ENCODE measurements around the gene PNKD. TPM values are rescaled to one million over a fixed set of nuclear protein-coding genes. Genes with fewer than 3 reads are reported as not detected.

The PNKD gene
- total RNA-seq, 2 donors from 2014 or later = 103 to 145 TPM

- H3K27me3 ChIP-seq (replicated peaks; ENCODE audit: insufficient read depth) = no peaks in the 10 kb centered on the region
- no peak overlapping the region for H3K4me3 ChIP-seq
- no peak overlapping the region for H3K27ac ChIP-seq
- intact Hi-C loops (cut with DNase I) = no loop called here
- no peaks in the 10 kb centered on the region for H3K36me3 ChIP-seq
- H3K9me3 ChIP-seq = no peaks in the 10 kb centered on the region
- no peak for DNase-seq (ENCODE audit: low spot score)
- no peak for TF ChIP-seq POLR2A (IDR thresholded peaks at IDR 0.05)
- no peak for TF ChIP-seq POLR2AphosphoS5 (IDR thresholded peaks at IDR 0.05)
- TF ChIP-seq CTCF (IDR thresholded peaks at IDR 0.05) = no peak
- WGBS = 95% methylated on average over 5 of the region's 5 CpGs
- peaks cover 3% of the 10 kb centered on the region for H3K4me1 ChIP-seq (replicated peaks)
Measured at GRCh38 chr2:218392459-218392858, 122.1 kb downstream of the PNKD start.

- TF ChIP-seq POLR2A (IDR thresholded peaks at IDR 0.05) (no peak), POLR2AphosphoS5 (IDR thresholded peaks at IDR 0.05) (no peak), CTCF (IDR thresholded peaks at IDR 0.05) (no peak)
- Histone ChIP-seq H3K27ac (no peak overlapping the region), H3K36me3 (no peaks in the 10 kb centered on the region), H3K27me3 (replicated peaks; ENCODE audit: insufficient read depth) (no peaks in the 10 kb centered on the region), H3K4me3 (no peak overlapping the region), H3K4me1 (replicated peaks) (peaks cover 3% of the 10 kb centered on the region), H3K9me3 (no peaks in the 10 kb centered on the region)
- intact Hi-C loops (cut with DNase I) = no loop called here
- no peak for DNase-seq (ENCODE audit: low spot score)
- 74% methylated on average over 16 of the region's 16 CpGs for WGBS
Measured at GRCh38 chr2:218392891-218393462, 122.7 kb downstream of the PNKD start.

GRCh38 chr2:218393750-218394290 is 123.5 kb downstream of the PNKD start:
- no peak for DNase-seq (ENCODE audit: low spot score)
- intact Hi-C loops (cut with DNase I) = no loop called here
- TF ChIP-seq POLR2A (IDR thresholded peaks at IDR 0.05) = no peak
- TF ChIP-seq CTCF (IDR thresholded peaks at IDR 0.05) = no peak
- TF ChIP-seq POLR2AphosphoS5 (IDR thresholded peaks at IDR 0.05) = no peak
- Histone ChIP-seq H3K27me3 (replicated peaks; ENCODE audit: insufficient read depth) (no peaks in the 10 kb centered on the region), H3K36me3 (no peaks in the 10 kb centered on the region), H3K9me3 (no peaks in the 10 kb centered on the region), H3K4me3 (no peak overlapping the region), H3K27ac (no peak overlapping the region), H3K4me1 (replicated peaks) (peaks cover 3% of the 10 kb centered on the region)
- 80% methylated on average over 8 of the region's 8 CpGs for WGBS

- H3K27ac ChIP-seq = no peak overlapping the region
- TF ChIP-seq POLR2A (IDR thresholded peaks at IDR 0.05) (no peak), CTCF (IDR thresholded peaks at IDR 0.05) (no peak), POLR2AphosphoS5 (IDR thresholded peaks at IDR 0.05) (no peak)
- no peak for DNase-seq (ENCODE audit: low spot score)
- peaks cover 3% of the 10 kb centered on the region for H3K4me1 ChIP-seq (replicated peaks)
- no peak overlapping the region for H3K4me3 ChIP-seq
- intact Hi-C loops (cut with DNase I) = loop anchor here (5.0 kb wide), 1 partner anchor 122 kb away; the partner anchor contains the start of genes AAMP and PNKD
- no peaks in the 10 kb centered on the region for H3K36me3 ChIP-seq
- no peaks in the 10 kb centered on the region for H3K27me3 ChIP-seq (replicated peaks; ENCODE audit: insufficient read depth)
- no peaks in the 10 kb centered on the region for H3K9me3 ChIP-seq
- 85% methylated on average over 13 of the region's 13 CpGs for WGBS
Measured at GRCh38 chr2:218394298-218395089, 124.2 kb downstream of the PNKD start.
